ENCODE results near the gene KAZN. TPM values are rescaled to one million over a fixed set of nuclear protein-coding genes. Genes with fewer than 3 reads are reported as not detected.

KAZN gene
- total and polyA plus RNA-seq, 8 donors, result 1.2 to 50.7 (median 6.8) TPM

GRCh38 chr1:14737561-14738094, 139.1 kb downstream of the KAZN start:
- WGBS, 5 donors, result 57 to 70% (median 68%) methylated on average over 6 of the region's 6 CpGs
- Histone ChIP-seq H3K9me3 (no peaks in the 10 kb centered on the region), H3K4me1 (peaks cover 0 to 7% (median 3%) of the 10 kb centered on the region in 4 donors), H3K4me3 (no peak overlapping the region), H3K27me3 (peaks cover 0 to 40% (median 17%) of the 10 kb centered on the region in 3 donors), H3K36me3 (no peaks in the 10 kb centered on the region), H3K27ac (no peak overlapping the region)
- TF ChIP-seq, protein P1, sequence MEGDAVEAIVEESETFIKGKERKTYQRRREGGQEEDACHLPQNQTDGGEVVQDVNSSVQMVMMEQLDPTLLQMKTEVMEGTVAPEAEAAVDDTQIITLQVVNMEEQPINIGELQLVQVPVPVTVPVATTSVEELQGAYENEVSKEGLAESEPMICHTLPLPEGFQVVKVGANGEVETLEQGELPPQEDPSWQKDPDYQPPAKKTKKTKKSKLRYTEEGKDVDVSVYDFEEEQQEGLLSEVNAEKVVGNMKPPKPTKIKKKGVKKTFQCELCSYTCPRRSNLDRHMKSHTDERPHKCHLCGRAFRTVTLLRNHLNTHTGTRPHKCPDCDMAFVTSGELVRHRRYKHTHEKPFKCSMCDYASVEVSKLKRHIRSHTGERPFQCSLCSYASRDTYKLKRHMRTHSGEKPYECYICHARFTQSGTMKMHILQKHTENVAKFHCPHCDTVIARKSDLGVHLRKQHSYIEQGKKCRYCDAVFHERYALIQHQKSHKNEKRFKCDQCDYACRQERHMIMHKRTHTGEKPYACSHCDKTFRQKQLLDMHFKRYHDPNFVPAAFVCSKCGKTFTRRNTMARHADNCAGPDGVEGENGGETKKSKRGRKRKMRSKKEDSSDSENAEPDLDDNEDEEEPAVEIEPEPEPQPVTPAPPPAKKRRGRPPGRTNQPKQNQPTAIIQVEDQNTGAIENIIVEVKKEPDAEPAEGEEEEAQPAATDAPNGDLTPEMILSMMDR (IDR thresholded peaks at IDR 0.05), result no peak
- TF ChIP-seq POLR2AphosphoS5 (IDR thresholded peaks at IDR 0.05) (no peak), EP300 (IDR thresholded peaks at IDR 0.05) (no peak), POLR2A (IDR thresholded peaks at IDR 0.05) (no peak)
- intact Hi-C loops (cut with DNase I; ENCODE audit: low total_unique reads), result no loop called here
- DNase-seq, result no peak

- H3K4me3 ChIP-seq, result no peak overlapping the region
- DNase-seq, result no peak
- intact Hi-C loops (cut with DNase I; ENCODE audit: low total_unique reads), result no loop called here
- H3K27ac ChIP-seq, result no peak overlapping the region
- H3K9me3 ChIP-seq, result no peaks in the 10 kb centered on the region
- 69 to 81% (median 74%) methylated on average over 6 of the region's 6 CpGs for WGBS, 5 donors
- peaks cover 0 to 36% (median 17%) of the 10 kb centered on the region in 3 donors for H3K27me3 ChIP-seq
- TF ChIP-seq POLR2A (IDR thresholded peaks at IDR 0.05) (no peak), POLR2AphosphoS5 (IDR thresholded peaks at IDR 0.05) (no peak), EP300 (IDR thresholded peaks at IDR 0.05) (no peak)
- TF ChIP-seq, protein P1 (IDR thresholded peaks at IDR 0.05), result no peak
- H3K4me1 ChIP-seq, result peaks cover 0 to 2% (median under 1%) of the 10 kb centered on the region in 4 donors
- no peaks in the 10 kb centered on the region for H3K36me3 ChIP-seq
These were observed 139.8 kb downstream of the KAZN start for GRCh38 chr1:14738235-14738634.

DNA sequence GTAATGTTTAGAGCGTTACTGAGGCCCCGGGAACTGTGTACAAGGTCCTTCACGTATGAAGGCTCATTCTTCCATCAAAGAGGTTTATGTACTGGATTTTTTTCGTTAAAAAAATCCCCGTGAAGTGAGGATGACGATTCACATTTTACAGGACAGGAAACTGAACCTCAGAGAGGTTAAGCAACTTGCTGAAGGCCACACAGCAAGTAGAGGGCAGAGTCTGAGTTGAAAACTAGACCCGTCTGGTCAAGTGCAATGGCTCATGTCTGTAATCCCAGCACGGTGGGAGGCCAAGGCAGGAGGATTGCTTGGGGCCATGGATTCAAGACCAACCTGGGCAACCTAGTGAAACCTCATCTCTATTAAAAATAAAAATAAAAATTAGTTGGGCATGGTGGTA, 140.2 kb downstream of the KAZN start:
- no peaks in the 10 kb centered on the region for H3K4me1 ChIP-seq
- intact Hi-C loops (cut with DNase I; ENCODE audit: low total_unique reads), result no loop called here
- H3K4me3 ChIP-seq, result no peak overlapping the region
- TF ChIP-seq POLR2A (IDR thresholded peaks at IDR 0.05), result no peak
- TF ChIP-seq POLR2AphosphoS5 (IDR thresholded peaks at IDR 0.05), result no peak
- TF ChIP-seq, protein P1 (IDR thresholded peaks at IDR 0.05), result no peak
- no peak for TF ChIP-seq EP300 (IDR thresholded peaks at IDR 0.05)
- DNase-seq, result no peak
- H3K36me3 ChIP-seq, result no peaks in the 10 kb centered on the region
- 59 to 88% (median 74%) methylated on average over 8 of the region's 8 CpGs for WGBS, 5 donors
- peaks cover 0 to 32% (median 14%) of the 10 kb centered on the region in 3 donors for H3K27me3 ChIP-seq
- no peak overlapping the region for H3K27ac ChIP-seq
- H3K9me3 ChIP-seq, result no peaks in the 10 kb centered on the region

GRCh38 chr1:14739082-14739832, 140.8 kb downstream of the KAZN start:
- WGBS, 5 donors, result 59 to 64% (median 63%) methylated on average over 16 of the region's 16 CpGs
- intact Hi-C loops (cut with DNase I; ENCODE audit: low total_unique reads), result no loop called here
- DNase-seq, result no peak

More at GRCh38 chr1:14739082-14739832, 140.8 kb downstream of the KAZN start:
- Histone ChIP-seq H3K9me3 (no peaks in the 10 kb centered on the region), H3K4me3 (no peak overlapping the region), H3K27me3 (peaks cover 0 to 31% (median 10%) of the 10 kb centered on the region in 3 donors), H3K4me1 (no peaks in the 10 kb centered on the region), H3K36me3 (no peaks in the 10 kb centered on the region), H3K27ac (no peak overlapping the region)
- TF ChIP-seq POLR2AphosphoS5 (IDR thresholded peaks at IDR 0.05) (no peak), POLR2A (IDR thresholded peaks at IDR 0.05) (no peak), EP300 (IDR thresholded peaks at IDR 0.05) (no peak)
- TF ChIP-seq, protein P1 (IDR thresholded peaks at IDR 0.05), result no peak
